ENCODE results near the gene CLRN1. TPM values are rescaled to one million over a fixed set of nuclear protein-coding genes. Genes with fewer than 3 reads are reported as not detected.

The CLRN1 gene
- total RNA-seq, 6 experiments from 2014 or later, result not detected

GRCh38 chr3:150897592-150897991, 74.9 kb downstream of the CLRN1 start:
- Mint-ChIP-seq H3K4me3 (no peak overlapping the region), H3K27me3 (ENCODE audit: insufficient read depth) (peaks cover 34% of the 10 kb centered on the region), H3K27ac (no peak overlapping the region), H3K9me3 (no peaks in the 10 kb centered on the region), H3K36me3 (ENCODE audit: low read depth) (no peaks in the 10 kb centered on the region), H3K4me1 (ENCODE audit: low read depth) (no peaks in the 10 kb centered on the region)
- no peak for DNase-seq
- no peak for TF ChIP-seq CTCF (IDR thresholded peaks at IDR 0.05)

- Mint-ChIP-seq H3K9me3 (no peaks in the 10 kb centered on the region), H3K4me1 (ENCODE audit: low read depth) (no peaks in the 10 kb centered on the region), H3K4me3 (no peak overlapping the region), H3K36me3 (ENCODE audit: low read depth) (no peaks in the 10 kb centered on the region), H3K27ac (no peak overlapping the region), H3K27me3 (ENCODE audit: insufficient read depth) (peaks cover 18% of the 10 kb centered on the region; the same call in 1 of the 2 replicates)
- no peak for TF ChIP-seq CTCF (IDR thresholded peaks at IDR 0.05)
- no peak for DNase-seq
These were observed 81.7 kb downstream of the CLRN1 start for GRCh38 chr3:150890831-150891230.

GRCh38 chr3:150890295-150890694, 82.2 kb downstream of the CLRN1 start:
- TF ChIP-seq CTCF (IDR thresholded peaks at IDR 0.05), result no peak
- H3K27me3 Mint-ChIP-seq (ENCODE audit: insufficient read depth), result peaks cover 15% of the 10 kb centered on the region
- no peaks in the 10 kb centered on the region for H3K4me1 Mint-ChIP-seq (ENCODE audit: low read depth)
- no peaks in the 10 kb centered on the region for H3K36me3 Mint-ChIP-seq (ENCODE audit: low read depth)
- DNase-seq, result no peak
- no peaks in the 10 kb centered on the region for H3K9me3 Mint-ChIP-seq
- H3K27ac Mint-ChIP-seq, result no peak overlapping the region
- no peak overlapping the region for H3K4me3 Mint-ChIP-seq

DNA sequence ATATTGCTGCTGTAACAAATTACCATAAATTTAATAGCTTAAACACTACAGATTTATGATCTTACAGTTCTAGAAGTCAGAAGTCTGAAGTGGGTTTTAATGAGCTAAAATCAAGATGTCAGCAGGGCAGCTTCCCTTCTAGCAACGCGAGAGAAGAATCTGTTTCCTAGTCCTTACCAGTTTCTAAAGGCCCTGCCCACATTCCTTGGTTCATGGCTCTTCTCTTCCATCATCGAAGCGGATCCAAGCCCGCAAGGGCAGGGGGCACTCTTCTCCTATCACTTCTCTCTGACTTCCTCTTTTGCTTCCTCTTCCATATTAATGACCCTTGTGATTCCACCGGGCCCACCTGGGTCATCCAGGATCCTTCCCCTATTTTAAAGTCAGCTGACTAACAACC, 83.4 kb downstream of the CLRN1 start:
- no peak for TF ChIP-seq CTCF (IDR thresholded peaks at IDR 0.05)
- H3K4me3 Mint-ChIP-seq, result no peak overlapping the region
- no peak overlapping the region for H3K27ac Mint-ChIP-seq
- DNase-seq, result no peak
- peaks cover 11% of the 10 kb centered on the region for H3K27me3 Mint-ChIP-seq (ENCODE audit: insufficient read depth)
- H3K36me3 Mint-ChIP-seq (ENCODE audit: low read depth), result no peaks in the 10 kb centered on the region
- no peaks in the 10 kb centered on the region for H3K9me3 Mint-ChIP-seq
- no peaks in the 10 kb centered on the region for H3K4me1 Mint-ChIP-seq (ENCODE audit: low read depth)

DNA sequence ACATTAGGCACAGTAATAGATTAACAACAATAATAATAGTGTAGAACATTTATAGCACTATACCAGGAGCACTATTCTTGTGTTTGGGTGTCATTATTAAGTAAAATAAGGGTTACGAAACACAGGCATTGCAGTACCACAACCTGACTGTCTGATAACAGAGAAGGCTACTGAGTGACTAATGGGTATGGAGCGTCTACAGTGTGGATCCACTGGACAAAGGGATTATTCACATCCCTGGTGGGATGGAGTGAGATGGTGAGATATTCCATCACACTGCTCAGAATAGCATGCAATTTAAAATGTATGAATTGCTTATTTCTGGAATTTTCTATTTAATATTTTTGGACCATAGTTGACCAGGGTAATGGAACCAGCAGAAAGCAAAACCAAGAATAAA, 85.5 kb downstream of the CLRN1 start:
- Mint-ChIP-seq H3K27ac (no peak overlapping the region), H3K4me3 (no peak overlapping the region)
- no peak for DNase-seq

More for the DNA sequence above, 85.5 kb downstream of the CLRN1 start:
- H3K4me1 Mint-ChIP-seq (ENCODE audit: low read depth), result no peaks in the 10 kb centered on the region
- no peaks in the 10 kb centered on the region for H3K36me3 Mint-ChIP-seq (ENCODE audit: low read depth)
- TF ChIP-seq CTCF (IDR thresholded peaks at IDR 0.05), result no peak
- H3K9me3 Mint-ChIP-seq, result no peaks in the 10 kb centered on the region
- peaks cover 13% of the 10 kb centered on the region for H3K27me3 Mint-ChIP-seq (ENCODE audit: insufficient read depth)
